B cell (primary cell): ENCODE measurements around the gene WDR87. TPM values are rescaled to one million over a fixed set of nuclear protein-coding genes. Genes with fewer than 3 reads are reported as not detected.

ENCODE experiments used
- ATAC-seq: fragments of 200-7000 bp; cut with Tn5 transposase; one replicate; pipeline ENCODE4 v1.10.0; 2021; ENCODE audit warnings: low read depth, mild to moderate bottlenecking, moderate number of reproducible peaks, moderate library complexity
- CTCF ChIA-PET: fragments of 350-600 bp; sonication (Branson Sonifier 250); formaldehyde crosslinking; loops from one replicate; lab custom pipeline; 2021; ENCODE audit warnings: antibody characterized with exemption, inconsistent platforms; lab: Charles Lee
- POLR2A ChIA-PET: fragments of 350-600 bp; sonication (Branson Sonifier 250); formaldehyde crosslinking; loops from one replicate; lab custom pipeline; 2021; ENCODE audit warnings: antibody characterized with exemption; lab: Charles Lee
- DNase-seq: peaks from one replicate; pipeline ENCODE4 v3.0.0; 2013
- H2AFZ ChIP-seq: 2 replicates; pipeline ENCODE4 v1.6.1; 2012; ENCODE audit warnings: mild to moderate bottlenecking, low read depth, low read length; ENCODE audit not compliant: insufficient read depth, poor library complexity, severe bottlenecking
- H3K27ac ChIP-seq, 2 donors: 1 replicate in 1 of 2; 2 replicates in 1 of 2; pipeline ENCODE4 v1.5.1; 2012 to 2013; ENCODE audit warnings: low read length in 2 of 2, mild to moderate bottlenecking in 2 of 2, moderate library complexity in 1 of 2
- H3K27me3 ChIP-seq, 4 experiments: fragments of 200-600 bp in 1 of 4; sonication (generic) in 1 of 4; replicated peaks in 1 of 4; 1 replicate in 2 of 4; 2 replicates in 2 of 4; pipeline versions ENCODE4 v1.6.1 to v1.7.0; 2013 to 2016; ENCODE audit warnings: low read length in 3 of 4, mild to moderate bottlenecking in 2 of 4, mixed read lengths in 1 of 4, moderate library complexity in 1 of 4; ENCODE audit not compliant: insufficient read depth in 4 of 4, control insufficient read depth in 3 of 4; ENCODE audit errors: control extremely low read depth in 1 of 4
- H3K36me3 ChIP-seq, 2 experiments: replicated peaks in 1 of 2; 1 replicate in 1 of 2; 2 replicates in 1 of 2; pipeline versions ENCODE4 v1.6.1 to v1.7.1; 2013; ENCODE audit warnings: low read length in 1 of 2; ENCODE audit not compliant: insufficient read depth in 2 of 2, control insufficient read depth in 1 of 2; ENCODE audit errors: control extremely low read depth in 1 of 2, extremely low read depth in 1 of 2
- H3K4me1 ChIP-seq, 2 donors: fragments of 200-600 bp in 1 of 2; sonication (generic) in 1 of 2; 1 replicate in 1 of 2; 2 replicates in 1 of 2; pipeline versions ENCODE4 v1.5.1 to v1.6.1; 2013 to 2017; ENCODE audit warnings: low read length in 2 of 2; ENCODE audit not compliant: control insufficient read depth in 2 of 2, insufficient read depth in 2 of 2
- H3K4me2 ChIP-seq: replicated peaks from 2 replicates; pipeline ENCODE3; 2012; ENCODE audit warnings: mild to moderate bottlenecking, low read depth, low read length; ENCODE audit not compliant: poor library complexity, severe bottlenecking
- H3K4me3 ChIP-seq, 5 experiments: fragments of 200-600 bp in 1 of 5; sonication (generic) in 1 of 5; 1 replicate in 3 of 5; 2 replicates in 2 of 5; pipeline versions ENCODE4 v1.5.1 to v1.7.0; 2011 to 2016; ENCODE audit warnings: low read length in 4 of 5, mild to moderate bottlenecking in 4 of 5, low read depth in 2 of 5, control low read depth in 1 of 5, moderate library complexity in 1 of 5; ENCODE audit not compliant: insufficient read depth in 1 of 5; ENCODE audit errors: control extremely low read depth in 1 of 5, extremely low read depth in 1 of 5
- H3K79me2 ChIP-seq: fragments of 200-600 bp; sonication (generic); one replicate; pipeline ENCODE4 v1.6.0; 2016; ENCODE audit warnings: low read length; ENCODE audit not compliant: control insufficient read depth, insufficient read depth
- H3K9ac ChIP-seq: fragments of 200-600 bp; sonication (generic); 2 replicates; pipeline ENCODE4 v1.6.1; 2017; ENCODE audit warnings: mild to moderate bottlenecking, low read length, moderate library complexity
- H3K9me3 ChIP-seq, 3 donors: one replicate each; pipeline versions ENCODE4 v1.6.1 to v1.7.1; 2013; ENCODE audit warnings: low read length in 2 of 3; ENCODE audit not compliant: control insufficient read depth in 2 of 3, insufficient read depth in 1 of 3; ENCODE audit errors: control extremely low read depth in 1 of 3
- H4K20me1 ChIP-seq: 2 replicates; pipeline ENCODE4 v1.6.0; 2012; ENCODE audit warnings: mild to moderate bottlenecking, low read length; ENCODE audit not compliant: insufficient read depth, control insufficient read depth, poor library complexity, severe bottlenecking
- H3K27ac Mint-ChIP-seq: one replicate; pipeline ENCODE4 v1.8.0; 2021; ENCODE audit warnings: mixed read lengths
- H3K27me3 Mint-ChIP-seq: one replicate; pipeline ENCODE4 v1.8.0; 2021; ENCODE audit warnings: mixed read lengths
- H3K4me1 Mint-ChIP-seq: one replicate; pipeline ENCODE4 v1.8.0; 2021; ENCODE audit warnings: mixed read lengths
- H3K4me3 Mint-ChIP-seq: one replicate; pipeline ENCODE4 v1.8.0; 2021; ENCODE audit warnings: mixed read lengths
- H3K9me3 Mint-ChIP-seq: one replicate; pipeline ENCODE4 v1.8.0; 2022; ENCODE audit warnings: mixed read lengths; ENCODE audit not compliant: insufficient read depth
- EZH2 ChIP-seq: IDR thresholded peaks from 2 replicates; pipeline ENCODE4 v1.6.1; 2012; ENCODE audit warnings: borderline replicate concordance, low read depth, mild to moderate bottlenecking, moderate library complexity, low read length; ENCODE audit not compliant: insufficient read depth, poor library complexity, severe bottlenecking
- WGBS: methylation state at CpG from one replicate; pipeline ENCODE4 v1.1.5; 2013; ENCODE audit warnings: missing lambda C conversion rate; ENCODE audit not compliant: insufficient coverage; 5-methylcytosine and 5-hydroxymethylcytosine counted together
- intact Hi-C: fragments of 100-400 bp; cut with micrococcal nuclease; formaldehyde crosslinking; loops from one replicate; pipeline ENCODE4 v1.10.0; 2022
- polyA plus RNA-seq: library from polyadenylated mRNA; depleted of rRNA; stranded (reverse); fragments of >200 nt; gene quantifications from 2 replicates; pipeline ENCODE4 v1.2.3, GENCODE V29; 2012
- total RNA-seq, 2 donors: library from RNA; stranded (reverse); fragments of 120-200 nt in 1 of 2; gene quantifications; 1 replicate in 1 of 2; 2 replicates in 1 of 2; pipeline versions ENCODE4 v1.2.3 to v1.2.4, GENCODE V29; 2013 to 2022
- TF ChIP-seq, protein P1 (sequence below): fragments of 200-600 bp; IDR thresholded peaks from one replicate; pipeline ENCODE4 v1.8.0; 2022; ENCODE audit warnings: antibody characterized with exemption, mild to moderate bottlenecking

WDR87 gene
- total and polyA plus RNA-seq, 2 donors (not counting 1 experiment from before 2014, with no cell fraction given), result not detected

- ATAC-seq, result peak; percentile 12
- CTCF ChIA-PET, result interaction anchor here (0.7 to 5.5 kb wide), 6 partner anchors 8 to 82 kb away, joined by 3 to 54 read pairs (median 10); partner anchors contain the start of genes SIPA1L3 and WDR87
- no peaks in the 10 kb centered on the region for H3K27me3 ChIP-seq
- TF ChIP-seq, protein P1, sequence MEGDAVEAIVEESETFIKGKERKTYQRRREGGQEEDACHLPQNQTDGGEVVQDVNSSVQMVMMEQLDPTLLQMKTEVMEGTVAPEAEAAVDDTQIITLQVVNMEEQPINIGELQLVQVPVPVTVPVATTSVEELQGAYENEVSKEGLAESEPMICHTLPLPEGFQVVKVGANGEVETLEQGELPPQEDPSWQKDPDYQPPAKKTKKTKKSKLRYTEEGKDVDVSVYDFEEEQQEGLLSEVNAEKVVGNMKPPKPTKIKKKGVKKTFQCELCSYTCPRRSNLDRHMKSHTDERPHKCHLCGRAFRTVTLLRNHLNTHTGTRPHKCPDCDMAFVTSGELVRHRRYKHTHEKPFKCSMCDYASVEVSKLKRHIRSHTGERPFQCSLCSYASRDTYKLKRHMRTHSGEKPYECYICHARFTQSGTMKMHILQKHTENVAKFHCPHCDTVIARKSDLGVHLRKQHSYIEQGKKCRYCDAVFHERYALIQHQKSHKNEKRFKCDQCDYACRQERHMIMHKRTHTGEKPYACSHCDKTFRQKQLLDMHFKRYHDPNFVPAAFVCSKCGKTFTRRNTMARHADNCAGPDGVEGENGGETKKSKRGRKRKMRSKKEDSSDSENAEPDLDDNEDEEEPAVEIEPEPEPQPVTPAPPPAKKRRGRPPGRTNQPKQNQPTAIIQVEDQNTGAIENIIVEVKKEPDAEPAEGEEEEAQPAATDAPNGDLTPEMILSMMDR, result no peak
- no peak for TF ChIP-seq EZH2
- H3K4me3 ChIP-seq, result peak overlapping the region in 4 of 5 experiments; percentile 1 to 56 (median 24)
- DNase-seq, result peak; percentile 45
- Mint-ChIP-seq H3K27me3 (no peaks in the 10 kb centered on the region), H3K4me3 (peak overlapping the region; percentile 80), H3K4me1 (peaks cover 69% of the 10 kb centered on the region), H3K27ac (peak overlapping the region; percentile 95), H3K9me3 (no peaks in the 10 kb centered on the region)
- peak overlapping the region; percentile 58 for H3K9ac ChIP-seq
- peak overlapping the region; percentile 80 for H3K4me2 ChIP-seq
- H3K36me3 ChIP-seq, result peaks cover 0 to 42% of the 10 kb centered on the region in 2 experiments
- H2AFZ ChIP-seq, result peak overlapping the region; percentile 71
- H3K79me2 ChIP-seq, result peaks cover 99% of the 10 kb centered on the region
- H4K20me1 ChIP-seq, result no peaks in the 10 kb centered on the region
- POLR2A ChIA-PET, result interaction anchor here (0.7 to 3.7 kb wide), 6 partner anchors 13 to 159 kb away, joined by 3 to 25 read pairs (median 4); partner anchors contain the start of genes SIPA1L3 and WDR87
- 29% methylated on average over 21 of the region's 23 CpGs for WGBS
- peaks cover 77 to 87% of the 10 kb centered on the region in 2 donors for H3K4me1 ChIP-seq
- H3K27ac ChIP-seq, result peak overlapping the region; percentile 72 to 87
- H3K9me3 ChIP-seq, result peaks cover 0 to 12% (median 0%) of the 10 kb centered on the region in 3 donors
- intact Hi-C loops, result no loop called here
Measured at GRCh38 chr19:37920591-37921450, 14.4 kb upstream of the WDR87 start.
